ENCODE data around the gene SLC12A3. TPM values are rescaled to one million over a fixed set of nuclear protein-coding genes. Genes with fewer than 3 reads are reported as not detected.

SLC12A3 gene
- polyA plus RNA-seq, 3 donors, result 0.03 TPM; not detected in 2

DNA sequence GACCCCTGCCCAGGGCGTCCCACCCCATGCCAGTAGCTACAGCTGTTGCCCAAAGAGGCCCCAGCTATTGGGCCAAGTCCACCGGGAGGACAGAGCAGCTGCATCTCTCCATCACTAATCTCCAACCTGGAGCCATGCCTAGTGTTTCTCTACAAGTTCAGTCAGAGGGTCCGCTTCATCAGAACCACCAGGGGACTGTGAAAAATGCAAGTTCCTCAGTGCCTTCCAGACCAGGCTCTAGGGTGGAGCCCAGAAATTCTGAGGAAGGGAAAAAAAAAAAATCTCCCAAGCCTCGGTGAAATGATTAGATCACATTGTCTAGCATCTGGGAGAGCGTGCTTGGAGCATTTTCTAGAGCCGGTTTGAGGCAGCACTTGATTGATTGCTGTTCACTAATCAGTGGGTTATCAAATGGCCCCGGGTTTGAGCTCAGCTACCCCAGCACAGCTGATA is 44.5 kb downstream of the SLC12A3 start:
- no peak overlapping the region for H3K4me3 Mint-ChIP-seq
- H3K4me3 ChIP-seq (replicated peaks in 1 of 3; ENCODE audit: low read depth in 2 of 3, low read length in 3 of 3), result peak overlapping the region in 1 of 3 experiments; percentile 60
- H3K79me2 ChIP-seq (ENCODE audit: insufficient read depth, low read length), result no peaks in the 10 kb centered on the region
- peaks cover 53% of the 10 kb centered on the region for H3K4me1 Mint-ChIP-seq
- H3K9ac ChIP-seq (ENCODE audit: insufficient read depth, low read length, poor library complexity, severe bottlenecking), result no peak overlapping the region
- peaks cover 2 to 7% of the 10 kb centered on the region in 2 donors for H3K36me3 Mint-ChIP-seq
- TF ChIP-seq CTCF (IDR thresholded peaks at IDR 0.05), result no peak
- H3K27me3 Mint-ChIP-seq (ENCODE audit: low read depth in 3 of 3), result peaks cover under 1 to 11% (median 3%) of the 10 kb centered on the region in 3 donors
- H3K27me3 ChIP-seq (ENCODE audit: control insufficient read depth in 2 of 2, insufficient read depth in 2 of 2, low read length in 2 of 2), result no peaks in the 10 kb centered on the region
- no peaks in the 10 kb centered on the region for H3K36me3 ChIP-seq (replicated peaks in 1 of 2; ENCODE audit: control insufficient read depth in 1 of 2, insufficient read depth in 2 of 2, low read length in 2 of 2)
- H3K27ac Mint-ChIP-seq, result peak overlapping the region in 6 of 7 donors; percentile 13 to 95 (median 92)
- no peaks in the 10 kb centered on the region for H4K20me1 ChIP-seq (ENCODE audit: insufficient read depth, low read length)
- WGBS (ENCODE audit: insufficient coverage), result 81% methylated on average over 4 of the region's 7 CpGs
- intact Hi-C loops (cut with micrococcal nuclease), result no loop called here
- peaks cover 0 to 6% (median 0%) of the 10 kb centered on the region in 7 donors for H3K9me3 Mint-ChIP-seq
- H3K4me2 ChIP-seq (replicated peaks; ENCODE audit: extremely low read depth, low read length, poor library complexity, severe bottlenecking), result peak overlapping the region; percentile 66
- no peak overlapping the region for H2AFZ ChIP-seq (ENCODE audit: insufficient read depth, low read depth, low read length, poor library complexity, severe bottlenecking)
- H3K27ac ChIP-seq (ENCODE audit: low read depth in 1 of 2, low read length in 2 of 2), result peak overlapping the region in 1 of 2 donors; percentile 79
- H3K9me3 ChIP-seq (replicated peaks in 1 of 2; ENCODE audit: control insufficient read depth in 1 of 2, insufficient read depth in 1 of 2, low read length in 2 of 2), result no peaks in the 10 kb centered on the region
- peaks cover 47 to 51% of the 10 kb centered on the region in 2 donors for H3K4me1 ChIP-seq (ENCODE audit: control insufficient read depth in 1 of 2, insufficient read depth in 2 of 2, low read length in 2 of 2)
- DNase-seq, result no peak

DNA sequence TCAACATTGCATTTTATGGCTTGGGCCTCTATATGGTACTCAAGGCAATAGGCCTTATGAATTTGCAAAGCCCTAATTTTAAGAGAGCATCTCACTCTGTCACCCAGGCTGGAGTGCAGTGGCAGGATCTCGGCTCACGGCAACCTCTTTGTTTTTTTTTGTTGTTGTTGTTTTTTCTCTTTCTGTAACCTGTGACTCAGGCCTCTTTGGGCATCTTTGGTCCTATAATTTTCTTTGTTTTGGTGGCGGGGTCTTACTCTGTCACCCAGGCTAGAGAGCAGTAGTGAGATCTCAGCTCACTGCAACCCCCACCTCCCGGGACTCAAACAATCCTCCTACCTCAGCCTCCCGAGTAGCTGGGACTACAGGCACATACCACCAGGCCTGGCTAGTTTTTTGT is 45.1 kb downstream of the SLC12A3 start:
- peaks cover 1 to 9% (median 4%) of the 10 kb centered on the region in 3 donors for H3K27me3 Mint-ChIP-seq (ENCODE audit: low read depth in 3 of 3)
- H3K4me1 Mint-ChIP-seq, result peaks cover 53% of the 10 kb centered on the region
- no peak for TF ChIP-seq CTCF (IDR thresholded peaks at IDR 0.05)
- no peak for DNase-seq
- no CpG with 5 or more reads among the region's 5 CpGs for WGBS (ENCODE audit: insufficient coverage)
- H3K4me2 ChIP-seq (replicated peaks; ENCODE audit: extremely low read depth, low read length, poor library complexity, severe bottlenecking), result peak overlapping the region; percentile 66
- H3K27ac ChIP-seq (ENCODE audit: low read depth in 1 of 2, low read length in 2 of 2), result peak overlapping the region; percentile 75 to 79
- no peaks in the 10 kb centered on the region for H3K79me2 ChIP-seq (ENCODE audit: insufficient read depth, low read length)
- H3K9me3 ChIP-seq (replicated peaks in 1 of 2; ENCODE audit: control insufficient read depth in 1 of 2, insufficient read depth in 1 of 2, low read length in 2 of 2), result no peaks in the 10 kb centered on the region
- peaks cover 0 to 6% (median 0%) of the 10 kb centered on the region in 7 donors for H3K9me3 Mint-ChIP-seq
- H3K27me3 ChIP-seq (ENCODE audit: control insufficient read depth in 2 of 2, insufficient read depth in 2 of 2, low read length in 2 of 2), result no peaks in the 10 kb centered on the region
- H2AFZ ChIP-seq (ENCODE audit: insufficient read depth, low read depth, low read length, poor library complexity, severe bottlenecking), result no peak overlapping the region
- H3K4me3 Mint-ChIP-seq, result peak overlapping the region; percentile 10 to 81
- H3K4me1 ChIP-seq (ENCODE audit: control insufficient read depth in 1 of 2, insufficient read depth in 2 of 2, low read length in 2 of 2), result peaks cover 47 to 51% of the 10 kb centered on the region in 2 donors
- H3K36me3 ChIP-seq (replicated peaks in 1 of 2; ENCODE audit: control insufficient read depth in 1 of 2, insufficient read depth in 2 of 2, low read length in 2 of 2), result no peaks in the 10 kb centered on the region
- peak overlapping the region; percentile 11 for H3K9ac ChIP-seq (ENCODE audit: insufficient read depth, low read length, poor library complexity, severe bottlenecking)
- H3K4me3 ChIP-seq (replicated peaks in 1 of 3; ENCODE audit: low read depth in 2 of 3, low read length in 3 of 3), result peak overlapping the region in 1 of 3 experiments; percentile 60
- intact Hi-C loops (cut with micrococcal nuclease), result no loop called here
- peaks cover 3 to 8% of the 10 kb centered on the region in 2 donors for H3K36me3 Mint-ChIP-seq
- H3K27ac Mint-ChIP-seq, result peak overlapping the region; percentile 90 to 95 (median 93)
- H4K20me1 ChIP-seq (ENCODE audit: insufficient read depth, low read length), result no peaks in the 10 kb centered on the region

Measured in CD14-positive monocyte (primary cell).